Measurements from ENCODE around the gene TMEM144.

TMEM144 gene

DNA sequence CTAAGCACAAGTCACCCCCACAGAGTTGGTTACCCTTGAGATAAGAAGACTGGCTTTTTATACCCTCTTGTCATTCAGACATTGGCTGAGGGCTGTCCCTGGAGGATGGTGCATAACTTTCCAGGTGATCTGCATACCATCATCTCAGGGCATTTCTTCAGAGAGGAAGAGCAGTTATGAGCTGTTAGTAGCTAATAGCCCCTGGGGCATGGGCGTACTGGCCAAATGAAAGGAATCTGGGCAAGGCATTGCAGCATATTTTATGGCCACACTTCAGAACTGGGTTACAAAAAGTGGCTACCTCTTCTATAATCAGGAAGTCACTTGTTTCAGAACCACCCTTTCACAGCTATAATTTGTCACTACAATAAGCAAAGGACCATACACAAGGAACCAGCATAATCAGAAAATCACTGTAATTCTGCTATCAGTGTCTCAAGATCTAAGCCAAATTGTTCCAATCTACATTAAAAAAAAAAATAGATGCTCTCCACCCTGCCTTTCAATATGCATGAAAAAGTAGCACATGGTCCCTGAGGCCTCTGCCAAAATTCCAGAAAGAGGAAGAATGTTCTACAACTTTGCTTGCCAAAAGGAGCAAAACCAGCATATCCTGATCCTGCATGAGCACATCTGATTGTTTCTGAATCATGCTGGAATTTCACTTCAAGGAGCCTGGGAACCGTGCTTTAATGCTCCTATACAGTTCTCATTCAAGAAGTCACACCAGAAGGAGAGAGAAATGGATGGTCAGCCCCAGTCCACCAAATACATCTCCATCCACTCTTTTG lies 92.0 kb downstream of the TMEM144 start:
- no peak for DNase-seq

- DNase-seq, result no peak
Measured at GRCh38 chr4:158304694-158305093, 94.4 kb downstream of the TMEM144 start.
